ENCODE measurements around the gene SAE1. TPM values are rescaled to one million over a fixed set of nuclear protein-coding genes. Genes with fewer than 3 reads are reported as not detected.

SAE1 gene
- total and polyA plus RNA-seq, 12 donors: 11.9 to 60.2 (median 45.5) TPM

GRCh38 chr19:47240996-47241918 lies 110.6 kb downstream of the SAE1 start:
- ATAC-seq (peak in 6 of 8 donors; percentile 5 to 47 (median 20)), DNase-seq (peak; percentile 45 to 81)
- no peaks in the 10 kb centered on the region for H3K9me3 ChIP-seq
- peak overlapping the region in 1 of 10 donors; percentile 11 for H3K4me3 ChIP-seq
- WGBS, 2 donors: 9 to 10% methylated on average over 27 of the region's 27 CpGs
- TF ChIP-seq, protein P1, sequence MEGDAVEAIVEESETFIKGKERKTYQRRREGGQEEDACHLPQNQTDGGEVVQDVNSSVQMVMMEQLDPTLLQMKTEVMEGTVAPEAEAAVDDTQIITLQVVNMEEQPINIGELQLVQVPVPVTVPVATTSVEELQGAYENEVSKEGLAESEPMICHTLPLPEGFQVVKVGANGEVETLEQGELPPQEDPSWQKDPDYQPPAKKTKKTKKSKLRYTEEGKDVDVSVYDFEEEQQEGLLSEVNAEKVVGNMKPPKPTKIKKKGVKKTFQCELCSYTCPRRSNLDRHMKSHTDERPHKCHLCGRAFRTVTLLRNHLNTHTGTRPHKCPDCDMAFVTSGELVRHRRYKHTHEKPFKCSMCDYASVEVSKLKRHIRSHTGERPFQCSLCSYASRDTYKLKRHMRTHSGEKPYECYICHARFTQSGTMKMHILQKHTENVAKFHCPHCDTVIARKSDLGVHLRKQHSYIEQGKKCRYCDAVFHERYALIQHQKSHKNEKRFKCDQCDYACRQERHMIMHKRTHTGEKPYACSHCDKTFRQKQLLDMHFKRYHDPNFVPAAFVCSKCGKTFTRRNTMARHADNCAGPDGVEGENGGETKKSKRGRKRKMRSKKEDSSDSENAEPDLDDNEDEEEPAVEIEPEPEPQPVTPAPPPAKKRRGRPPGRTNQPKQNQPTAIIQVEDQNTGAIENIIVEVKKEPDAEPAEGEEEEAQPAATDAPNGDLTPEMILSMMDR (IDR thresholded peaks at IDR 0.05): no peak
- H3K4me1 ChIP-seq: peaks cover 3 to 46% (median 40%) of the 10 kb centered on the region in 9 donors
- H3K36me3 ChIP-seq: no peaks in the 10 kb centered on the region
- intact Hi-C loops (cut with DNase I): loop anchor here in 1 of 10 donors (10.0 kb wide), 1 partner anchor 46 kb away; no protein-coding TSS in a partner anchor
- no peak overlapping the region for H3K27ac ChIP-seq
- peaks cover 0 to 45% (median 0%) of the 10 kb centered on the region in 7 donors for H3K27me3 ChIP-seq

DNA sequence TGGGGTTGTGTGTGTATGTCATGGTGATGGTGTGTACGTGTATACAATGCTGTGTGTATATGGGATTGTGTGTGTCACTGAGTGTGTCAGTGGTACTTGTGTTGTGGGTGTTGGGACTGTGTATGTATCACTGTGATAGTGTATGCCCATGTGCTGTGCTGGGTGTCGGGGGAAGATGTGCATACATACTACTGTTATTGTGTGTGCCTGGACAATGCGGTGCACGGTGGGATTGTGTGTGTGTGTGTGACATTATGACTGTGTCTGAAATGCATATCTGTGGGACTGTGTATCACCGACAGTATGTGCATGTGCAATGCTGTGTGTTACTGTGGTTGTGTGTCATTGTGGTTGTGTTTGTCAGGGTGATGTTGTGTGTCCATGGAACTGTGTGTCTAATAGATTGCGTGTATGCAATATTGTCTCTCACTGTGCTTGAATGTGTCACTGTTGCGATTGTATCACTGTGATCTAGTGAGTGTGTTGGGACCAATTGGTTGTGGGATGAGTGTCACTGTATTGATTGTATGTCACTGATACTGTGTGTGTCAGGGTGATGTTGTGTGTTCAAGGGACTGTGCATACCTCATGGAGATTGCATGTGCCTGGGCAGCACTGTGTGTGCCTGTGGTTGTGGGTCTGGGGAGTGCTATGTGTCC lies 111.4 kb downstream of the SAE1 start:
- DNase-seq (no peak), ATAC-seq (no peak)
- no peaks in the 10 kb centered on the region for H3K36me3 ChIP-seq
- no peaks in the 10 kb centered on the region for H3K9me3 ChIP-seq
- H3K4me3 ChIP-seq: no peak overlapping the region
- WGBS, 2 donors: 82 to 85% methylated on average over 7 of the region's 7 CpGs
- H3K27ac ChIP-seq: peak overlapping the region in 1 of 10 donors; percentile 54
- H3K4me1 ChIP-seq: peaks cover 3 to 46% (median 40%) of the 10 kb centered on the region in 9 donors
- TF ChIP-seq, protein P1 (IDR thresholded peaks at IDR 0.05): no peak
- H3K27me3 ChIP-seq: peaks cover 0 to 45% (median 0%) of the 10 kb centered on the region in 7 donors
- intact Hi-C loops (cut with DNase I): loop anchor here in 4 of 10 donors (2.0 to 10.0 kb wide), 4 partner anchors 13 to 47 kb away; no protein-coding TSS in a partner anchor

- Histone ChIP-seq H3K27ac (peak overlapping the region in 9 of 10 donors; percentile 14 to 70 (median 43)), H3K9me3 (no peaks in the 10 kb centered on the region), H3K27me3 (peaks cover 0 to 45% (median 0%) of the 10 kb centered on the region in 7 donors), H3K4me1 (peaks cover 3 to 54% (median 40%) of the 10 kb centered on the region in 9 donors), H3K4me3 (peak overlapping the region in 8 of 10 donors; percentile 6 to 43 (median 34)), H3K36me3 (no peaks in the 10 kb centered on the region)
- ATAC-seq: peak in 1 of 8 donors; percentile 3
- TF ChIP-seq, protein P1 (IDR thresholded peaks at IDR 0.05): no peak
- WGBS, 2 donors: 19 to 20% methylated on average over 7 to 9 of the region's 9 CpGs
- DNase-seq: no peak
- intact Hi-C loops (cut with DNase I): loop anchor here in 5 of 10 donors (1.0 to 10.0 kb wide), 5 partner anchors 15 to 49 kb away; no protein-coding TSS in a partner anchor
These were observed 112.7 kb downstream of the SAE1 start for GRCh38 chr19:47243364-47243775.

All from heart right ventricle (tissue), 16 donors.